Activated CD8-positive, alpha-beta memory T cell treated with anti-CD3 and anti-CD28 coated beads, Interleukin-2, amount 50 U/mL, for 48 hours (primary cell): ENCODE results near the gene SPEF1.

Source experiments
- DNase-seq: peaks from one replicate; pipeline ENCODE4 v3.0.0-alpha.2; 2020

Gene SPEF1

GRCh38 chr20:3728354-3728753 is 52.9 kb downstream of the SPEF1 start:
- DNase-seq, result no peak
